Fibroblast of lung (primary cell): ENCODE measurements around the gene TINCR. TPM values are rescaled to one million over a fixed set of nuclear protein-coding genes. Genes with fewer than 3 reads are reported as not detected.

Experiments
- DNase-seq, 2 donors: peaks; one replicate each; pipeline versions ENCODE4 v3.0.0 to v3.0.0-alpha.2; 2010; ENCODE audit warnings: low read depth in 2 of 2
- H2AFZ ChIP-seq: 2 replicates; pipeline ENCODE4 v1.5.1; 2012; ENCODE audit warnings: low read length, control low read depth, inconsistent platforms
- H3K27ac ChIP-seq: 2 replicates; pipeline ENCODE4 v1.5.1; 2011; ENCODE audit warnings: low read length, control low read depth; ENCODE audit not compliant: insufficient read depth
- H3K27me3 ChIP-seq: 2 replicates; pipeline ENCODE4 v1.5.1; 2011; ENCODE audit warnings: mild to moderate bottlenecking, low read length; ENCODE audit not compliant: control insufficient read depth, insufficient read depth
- H3K36me3 ChIP-seq: 2 replicates; pipeline ENCODE4 v1.5.1; 2011; ENCODE audit warnings: low read length; ENCODE audit not compliant: control insufficient read depth, insufficient read depth
- H3K4me1 ChIP-seq: 2 replicates; pipeline ENCODE4 v1.5.1; 2011; ENCODE audit warnings: low read length; ENCODE audit not compliant: control insufficient read depth, insufficient read depth; ENCODE audit errors: extremely low read depth
- H3K4me2 ChIP-seq: 2 replicates; pipeline ENCODE4 v1.5.1; 2011; ENCODE audit warnings: low read length, control low read depth; ENCODE audit not compliant: insufficient read depth; ENCODE audit errors: extremely low read depth
- H3K4me3 ChIP-seq, 4 experiments: fragments of 200-600 bp in 1 of 4; sonication (generic) in 1 of 4; replicated peaks in 1 of 4; 2 replicates each; pipeline ENCODE4 v1.5.1; 2011 to 2016; ENCODE audit warnings: low read length in 4 of 4, low read depth in 3 of 4, mild to moderate bottlenecking in 3 of 4, control low read depth in 2 of 4, inconsistent platforms in 1 of 4, mixed read lengths in 1 of 4; ENCODE audit not compliant: insufficient read depth in 1 of 4; ENCODE audit errors: control extremely low read depth in 1 of 4
- H3K79me2 ChIP-seq: 2 replicates; pipeline ENCODE4 v1.5.1; 2012; ENCODE audit warnings: mild to moderate bottlenecking, low read length, inconsistent platforms; ENCODE audit not compliant: control insufficient read depth, insufficient read depth
- H3K9ac ChIP-seq: 2 replicates; pipeline ENCODE4 v1.5.1; 2011; ENCODE audit warnings: mild to moderate bottlenecking, low read length, control low read depth; ENCODE audit not compliant: insufficient read depth
- H3K9me3 ChIP-seq: 2 replicates; pipeline ENCODE4 v1.5.1; 2012; ENCODE audit warnings: low read depth, low read length; ENCODE audit not compliant: control insufficient read depth, insufficient read depth
- H4K20me1 ChIP-seq: 2 replicates; pipeline ENCODE4 v1.5.1; 2011; ENCODE audit warnings: low read length; ENCODE audit not compliant: control insufficient read depth, insufficient read depth; ENCODE audit errors: extremely low read depth
- CTCF ChIP-seq, 2 donors: IDR thresholded peaks in 1 of 2; conservative IDR thresholded peaks in 1 of 2; 1 replicate in 1 of 2; 2 replicates in 1 of 2; pipeline ENCODE4 v1.5.1; 2011 to 2012; ENCODE audit warnings: low read length in 2 of 2, control low read depth in 1 of 2, inconsistent platforms in 1 of 2, low read depth in 1 of 2, mild to moderate bottlenecking in 1 of 2
- EZH2 ChIP-seq: IDR thresholded peaks from 2 replicates; pipeline ENCODE4 v1.5.1; 2012; ENCODE audit warnings: low read length, control low read depth, mild to moderate bottlenecking; ENCODE audit errors: missing control alignments
- polyA plus RNA-seq, 2 donors: library from polyadenylated mRNA; depleted of rRNA in 1 of 2; stranded (reverse) in 1 of 2; unstranded in 1 of 2; fragments of >200 nt; gene quantifications; 2 replicates each; pipeline ENCODE4 v1.2.1, GENCODE V29; 2011 to 2012; ENCODE audit warnings: missing spikeins in 1 of 2
- total RNA-seq: library from RNA; depleted of rRNA; stranded (reverse); fragments of >200 nt; gene quantifications from 2 replicates; pipeline ENCODE4 v1.2.1, GENCODE V29; 2014

Gene TINCR
- total and polyA plus RNA-seq, 2 donors (not counting 1 experiment from before 2014, with no cell fraction given) = 0.06 to 0.17 TPM

DNA sequence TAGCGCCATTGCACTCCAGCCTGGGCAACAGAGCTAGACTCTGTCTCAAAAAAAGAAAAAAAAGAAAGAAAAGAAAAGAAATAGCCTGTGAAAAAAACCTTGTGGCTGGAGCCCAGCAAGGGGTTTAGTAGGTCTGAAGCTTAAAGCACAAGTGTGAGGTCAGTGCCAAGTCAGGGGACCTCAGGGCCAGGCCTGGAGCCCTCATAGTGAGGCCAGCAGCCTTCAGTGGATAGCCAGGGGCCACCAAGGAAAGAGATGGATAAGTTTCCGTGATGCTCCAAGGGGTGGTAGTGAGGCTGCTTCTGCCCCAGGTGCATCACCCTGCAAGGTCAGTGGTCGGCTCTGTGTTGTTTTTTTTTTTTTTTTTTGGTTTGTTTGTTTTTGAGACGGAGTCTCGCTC is 12.9 kb downstream of the TINCR start:
- Histone ChIP-seq H3K9me3 (no peaks in the 10 kb centered on the region), H2AFZ (no peak overlapping the region), H3K27ac (no peak overlapping the region), H3K27me3 (peaks cover 2% of the 10 kb centered on the region), H3K4me2 (no peak overlapping the region), H4K20me1 (no peaks in the 10 kb centered on the region), H3K79me2 (no peaks in the 10 kb centered on the region), H3K9ac (no peak overlapping the region), H3K4me3 (no peak overlapping the region), H3K36me3 (no peaks in the 10 kb centered on the region), H3K4me1 (no peaks in the 10 kb centered on the region)
- DNase-seq = no peak
- TF ChIP-seq EZH2 (no peak), CTCF (conservative IDR thresholded peaks at IDR 0.05 in 1 of 2, IDR thresholded peaks at IDR 0.05 in 1 of 2; ENCODE audit: low read depth in 1 of 2, low read length in 2 of 2) (no peak)

DNA sequence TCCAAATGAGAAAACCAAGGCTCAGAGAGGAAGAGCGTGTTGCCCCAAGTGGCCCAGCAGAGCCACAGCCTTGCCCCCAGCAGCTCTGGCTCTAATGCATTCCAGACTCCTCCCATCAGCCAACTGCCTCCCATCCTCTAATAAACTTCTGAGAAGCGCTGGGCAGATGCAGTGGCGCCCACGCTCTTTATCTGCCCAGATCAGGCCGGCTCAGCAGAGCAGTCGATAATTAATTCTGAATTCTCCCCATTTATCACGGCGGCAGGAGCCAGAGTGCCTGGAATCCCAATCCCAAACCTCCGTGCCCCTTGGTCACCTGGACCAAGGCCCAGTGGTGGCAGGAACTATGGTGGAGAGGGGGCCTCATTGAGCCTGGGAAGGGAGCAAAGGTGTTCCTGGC is 13.9 kb downstream of the TINCR start:
- Histone ChIP-seq H3K9ac (no peak overlapping the region), H4K20me1 (no peaks in the 10 kb centered on the region), H3K27me3 (peaks cover 2% of the 10 kb centered on the region), H3K36me3 (no peaks in the 10 kb centered on the region), H3K9me3 (no peaks in the 10 kb centered on the region), H3K4me2 (no peak overlapping the region), H3K27ac (no peak overlapping the region), H2AFZ (no peak overlapping the region), H3K4me1 (no peaks in the 10 kb centered on the region), H3K4me3 (no peak overlapping the region), H3K79me2 (no peaks in the 10 kb centered on the region)
- no peak for DNase-seq
- no peak for TF ChIP-seq CTCF (conservative IDR thresholded peaks at IDR 0.05 in 1 of 2, IDR thresholded peaks at IDR 0.05 in 1 of 2; ENCODE audit: low read depth in 1 of 2, low read length in 2 of 2)
- no peak for TF ChIP-seq EZH2

DNA sequence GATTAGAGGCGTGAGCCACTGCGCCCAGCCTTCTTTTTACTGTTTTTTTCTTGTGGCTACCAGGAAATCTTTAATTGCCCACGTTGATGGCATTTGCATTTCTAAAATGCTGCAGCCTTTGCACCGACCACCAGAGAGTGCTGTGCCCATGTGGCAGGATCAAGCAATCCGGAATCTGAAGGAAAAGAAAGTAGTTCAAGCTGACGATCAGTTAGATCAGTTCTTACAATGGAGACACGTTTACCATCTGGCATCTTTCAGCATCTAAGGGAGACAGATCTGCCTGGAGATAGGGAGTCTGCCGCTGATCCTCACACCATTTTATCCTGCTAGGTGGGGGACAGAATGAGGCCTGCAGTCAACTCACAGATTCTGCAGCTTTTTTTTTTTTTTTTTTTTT is 19.9 kb downstream of the TINCR start:
- H3K4me3 ChIP-seq = no peak overlapping the region

More for the DNA sequence above, 19.9 kb downstream of the TINCR start:
- Histone ChIP-seq H3K4me2 (no peak overlapping the region), H3K27me3 (no peaks in the 10 kb centered on the region), H3K27ac (no peak overlapping the region), H3K79me2 (no peaks in the 10 kb centered on the region), H3K9ac (no peak overlapping the region), H4K20me1 (no peaks in the 10 kb centered on the region), H3K4me1 (no peaks in the 10 kb centered on the region), H2AFZ (no peak overlapping the region), H3K9me3 (no peaks in the 10 kb centered on the region), H3K36me3 (no peaks in the 10 kb centered on the region)
- TF ChIP-seq EZH2 (no peak), CTCF (conservative IDR thresholded peaks at IDR 0.05 in 1 of 2, IDR thresholded peaks at IDR 0.05 in 1 of 2; ENCODE audit: low read depth in 1 of 2, low read length in 2 of 2) (peak; percentile 60 to 62)
- peak in 1 of 2 donors; percentile 38 for DNase-seq
